SJSA1 (cell line): Measurements from ENCODE around the gene DNAH7. TPM values are rescaled to one million over a fixed set of nuclear protein-coding genes. Genes with fewer than 3 reads are reported as not detected.

Source experiments
- DNase-seq, 2 experiments: peaks; one replicate each; pipeline ENCODE4 v3.0.0-alpha.2; 2015 to 2020; ENCODE audit warnings: low spot score in 2 of 2, low read depth in 1 of 2
- H3K27ac ChIP-seq: fragments of 250-450 bp; sonication (Bioruptor Pico); 2 replicates; pipeline ENCODE4 v1.5.1; 2020; ENCODE audit warnings: mild to moderate bottlenecking, moderate library complexity
- H3K27me3 ChIP-seq: fragments of 250-450 bp; sonication (Bioruptor Pico); replicated peaks from 2 replicates; pipeline ENCODE4 v1.5.1; 2020; ENCODE audit warnings: mild to moderate bottlenecking, moderate library complexity
- H3K36me3 ChIP-seq: fragments of 250-450 bp; sonication (Bioruptor Pico); 2 replicates; pipeline ENCODE4 v1.5.1; 2020; ENCODE audit warnings: mild to moderate bottlenecking
- H3K4me1 ChIP-seq: fragments of 250-450 bp; sonication (Bioruptor Pico); replicated peaks from 2 replicates; pipeline ENCODE4 v1.6.1; 2021; ENCODE audit warnings: mild to moderate bottlenecking
- H3K4me3 ChIP-seq: fragments of 250-450 bp; sonication (Bioruptor Pico); 2 replicates; pipeline ENCODE4 v1.5.1; 2020; ENCODE audit warnings: mild to moderate bottlenecking
- H3K9me3 ChIP-seq: fragments of 250-450 bp; sonication (Bioruptor Pico); replicated peaks from 2 replicates; pipeline ENCODE4 v1.5.1; 2020; ENCODE audit warnings: mild to moderate bottlenecking
- total RNA-seq: library from RNA; depleted of rRNA; stranded (reverse); fragments of >200 nt; shearing (Covaris generic); gene quantifications from 2 replicates; pipeline ENCODE4 v1.2.3, GENCODE V29; 2014

DNAH7 gene
- total RNA-seq, 1 experiment from 2014 or later = under 0.01 TPM

DNA sequence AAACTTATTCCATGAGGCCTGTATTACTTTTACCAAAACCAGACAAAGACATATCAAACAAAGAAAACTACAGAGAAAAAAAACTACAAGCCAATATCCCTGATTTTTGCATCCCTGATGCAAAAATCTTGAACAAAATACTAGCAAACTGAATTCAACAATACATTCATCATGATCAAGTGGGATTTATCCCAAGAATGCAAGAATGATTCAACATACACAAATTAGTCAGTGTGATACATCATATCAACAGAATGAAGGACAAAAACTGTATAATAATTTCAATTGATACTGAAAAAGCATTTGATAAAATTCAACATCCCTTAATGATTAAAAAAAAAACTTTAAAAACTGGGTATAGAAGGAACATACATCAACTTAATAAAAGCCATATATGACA, 304.8 kb downstream of the DNAH7 start:
- Histone ChIP-seq H3K27ac (no peak overlapping the region), H3K9me3 (no peaks in the 10 kb centered on the region), H3K27me3 (no peaks in the 10 kb centered on the region), H3K36me3 (no peaks in the 10 kb centered on the region), H3K4me1 (no peaks in the 10 kb centered on the region), H3K4me3 (no peak overlapping the region)
- no peak for DNase-seq

DNA sequence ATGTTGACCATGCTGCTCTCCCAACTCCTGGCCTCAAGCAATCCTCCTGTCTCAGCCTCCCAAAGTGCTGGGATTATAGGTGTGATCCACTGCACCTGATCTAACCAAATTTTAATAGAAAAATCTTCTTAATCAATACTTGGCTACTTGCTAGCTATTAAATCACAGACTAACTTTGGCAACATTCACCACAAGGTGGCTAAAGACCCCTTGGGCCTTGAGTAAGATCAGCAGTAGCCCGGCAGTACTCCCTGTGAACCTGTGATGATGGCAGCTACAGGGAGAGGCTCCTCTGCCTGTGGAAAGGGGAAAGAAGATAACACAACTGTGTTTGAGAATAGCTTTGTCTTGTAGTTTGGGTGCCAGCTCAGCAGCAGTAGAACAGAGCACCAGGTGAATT, 308.8 kb downstream of the DNAH7 start:
- H3K4me3 ChIP-seq = no peak overlapping the region
- H3K36me3 ChIP-seq = no peaks in the 10 kb centered on the region
- H3K9me3 ChIP-seq = no peaks in the 10 kb centered on the region
- H3K27me3 ChIP-seq = no peaks in the 10 kb centered on the region
- no peak overlapping the region for H3K27ac ChIP-seq
- DNase-seq = no peak
- H3K4me1 ChIP-seq = no peaks in the 10 kb centered on the region

DNA sequence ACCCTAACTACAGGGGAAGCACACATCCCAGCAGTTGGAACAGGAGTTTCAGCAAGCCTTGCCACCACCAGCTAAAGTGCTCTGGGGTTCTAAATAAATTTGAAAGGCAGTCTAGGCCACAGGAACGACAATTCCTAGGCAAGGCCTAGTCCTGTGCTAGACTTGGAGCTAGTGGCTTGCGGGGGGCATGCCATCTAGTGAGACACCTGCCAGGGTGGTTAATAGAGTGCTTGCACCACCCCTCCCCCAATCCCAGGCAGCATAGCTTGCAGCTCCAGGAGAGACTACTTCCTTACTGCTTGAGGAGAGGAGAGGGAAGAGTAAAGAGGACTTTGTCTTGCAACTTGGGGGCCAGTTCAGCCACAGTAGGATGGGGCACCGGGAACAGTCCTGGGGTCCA, 309.8 kb downstream of the DNAH7 start:
- H3K36me3 ChIP-seq = no peaks in the 10 kb centered on the region
- H3K4me1 ChIP-seq = no peaks in the 10 kb centered on the region
- no peak overlapping the region for H3K4me3 ChIP-seq
- H3K27ac ChIP-seq = no peak overlapping the region
- H3K9me3 ChIP-seq = no peaks in the 10 kb centered on the region
- no peaks in the 10 kb centered on the region for H3K27me3 ChIP-seq
- DNase-seq = no peak

DNA sequence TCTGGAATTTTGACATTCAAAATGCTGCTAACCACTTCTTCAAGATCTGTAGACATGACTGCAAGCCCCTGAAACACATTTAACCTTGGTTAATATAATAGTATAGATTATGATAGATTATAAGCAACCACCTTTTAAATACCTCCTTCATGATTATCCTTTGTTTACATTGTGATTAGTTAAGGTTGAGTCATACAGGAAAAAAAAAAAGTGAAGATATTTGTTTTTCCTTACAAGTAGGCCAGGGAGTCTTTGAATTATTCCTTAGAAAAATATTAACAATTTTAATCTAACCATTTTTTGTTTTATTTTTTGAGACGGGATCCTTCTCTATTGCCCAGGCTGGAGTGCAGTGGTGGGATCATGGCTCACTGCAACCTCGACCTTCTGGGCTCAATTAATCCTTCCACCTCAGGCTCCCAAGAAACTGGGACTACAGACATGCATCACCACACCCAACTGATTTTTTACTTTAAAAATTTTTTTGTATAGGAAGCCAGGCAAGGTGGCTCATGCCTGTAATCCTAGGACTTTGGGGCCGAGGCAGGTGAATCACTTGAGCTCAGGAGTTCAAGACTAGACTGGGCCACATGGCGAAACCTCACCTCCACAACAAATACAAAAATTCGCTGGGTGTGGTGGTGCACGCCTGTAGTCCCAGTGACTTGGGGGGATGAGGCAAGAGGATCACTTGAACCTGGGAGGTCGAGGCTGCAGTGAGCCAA, 312.3 kb downstream of the DNAH7 start:
- Histone ChIP-seq H3K4me1 (no peaks in the 10 kb centered on the region), H3K27me3 (no peaks in the 10 kb centered on the region), H3K9me3 (no peaks in the 10 kb centered on the region), H3K27ac (no peak overlapping the region), H3K4me3 (no peak overlapping the region), H3K36me3 (no peaks in the 10 kb centered on the region)
- no peak for DNase-seq

DNA sequence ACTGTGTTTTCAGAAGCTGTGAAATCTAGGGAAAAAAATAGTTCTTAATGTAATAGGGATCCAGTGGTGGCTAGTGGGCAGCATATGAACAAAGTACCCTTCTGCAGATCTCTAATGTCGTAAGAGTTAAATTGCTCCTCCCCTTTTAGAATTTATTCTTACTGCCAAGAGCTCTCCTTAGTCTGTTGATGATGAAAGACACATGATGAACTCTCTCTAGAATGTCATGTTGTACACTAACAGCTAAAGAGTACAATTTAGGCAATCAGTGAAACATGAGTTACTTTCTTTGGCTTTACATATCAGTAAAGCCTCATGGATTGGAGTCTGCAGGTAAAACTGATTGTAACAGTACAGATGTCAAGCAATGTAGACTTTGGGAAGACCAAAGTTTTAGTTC, 327.4 kb downstream of the DNAH7 start:
- Histone ChIP-seq H3K36me3 (no peaks in the 10 kb centered on the region), H3K4me1 (no peaks in the 10 kb centered on the region), H3K27me3 (no peaks in the 10 kb centered on the region), H3K4me3 (no peak overlapping the region), H3K27ac (no peak overlapping the region), H3K9me3 (no peaks in the 10 kb centered on the region)
- no peak for DNase-seq

DNA sequence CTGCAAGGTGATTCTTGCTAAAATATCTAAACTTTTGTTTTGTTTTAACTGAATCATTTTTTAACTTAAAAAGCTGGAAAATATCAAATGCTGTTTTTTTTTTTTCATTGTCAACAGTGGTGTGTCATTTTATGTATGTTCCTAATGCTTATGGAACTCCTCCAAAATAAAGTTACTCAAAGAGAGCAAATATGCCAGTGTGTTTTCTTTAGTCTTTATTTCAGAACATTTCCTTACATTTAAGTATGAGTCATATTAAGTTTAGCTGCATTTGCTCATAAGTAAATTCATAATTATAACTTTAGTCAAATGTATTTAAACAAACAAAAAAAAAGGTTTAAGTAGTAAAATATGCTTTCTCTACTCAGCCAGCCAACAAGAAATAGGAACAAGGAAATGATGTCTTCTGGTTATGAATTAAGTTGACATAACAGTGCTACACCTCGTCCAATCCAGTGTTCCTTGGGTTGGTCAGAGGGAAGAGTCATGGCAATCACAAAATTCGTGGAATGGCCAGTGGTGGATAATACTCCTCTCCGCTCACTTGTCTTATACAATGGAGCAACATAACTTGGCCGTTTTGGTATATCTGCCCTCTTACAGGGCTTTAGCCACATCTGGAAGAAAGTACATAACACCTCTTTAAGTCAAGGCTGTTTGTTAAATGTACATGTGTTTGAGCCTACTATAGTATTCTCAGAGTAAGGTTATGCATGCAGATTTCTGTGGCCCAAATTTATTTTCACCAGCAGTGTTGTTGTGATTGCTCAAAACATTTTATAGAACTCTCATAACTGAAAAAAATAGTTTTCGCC, 330.9 kb downstream of the DNAH7 start:
- no peaks in the 10 kb centered on the region for H3K9me3 ChIP-seq
- H3K4me1 ChIP-seq = no peaks in the 10 kb centered on the region
- H3K4me3 ChIP-seq = no peak overlapping the region
- H3K27me3 ChIP-seq = no peaks in the 10 kb centered on the region
- no peak for DNase-seq
- no peak overlapping the region for H3K27ac ChIP-seq
- no peaks in the 10 kb centered on the region for H3K36me3 ChIP-seq

DNA sequence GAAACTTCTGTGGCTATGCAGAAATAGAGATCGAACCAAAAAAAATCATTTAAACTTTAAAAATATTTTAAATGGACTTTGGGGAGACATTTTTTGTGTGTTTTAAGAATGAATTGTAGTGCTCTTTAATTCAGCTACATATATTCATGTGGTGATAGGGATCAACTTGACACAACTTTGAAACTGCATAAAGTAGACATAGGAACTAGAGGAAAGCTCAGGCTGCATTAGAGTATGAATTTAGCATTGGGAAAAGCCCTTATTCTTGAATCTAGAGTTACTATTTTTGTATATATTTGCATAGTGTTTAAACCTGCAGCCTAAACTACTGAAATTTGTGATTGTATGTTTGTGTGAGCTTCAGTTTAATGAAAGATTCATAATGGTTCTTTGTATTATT, 333.3 kb downstream of the DNAH7 start:
- H3K27ac ChIP-seq = no peak overlapping the region
- no peak overlapping the region for H3K4me3 ChIP-seq
- DNase-seq = no peak
- no peaks in the 10 kb centered on the region for H3K27me3 ChIP-seq
- H3K36me3 ChIP-seq = no peaks in the 10 kb centered on the region
- H3K4me1 ChIP-seq = no peaks in the 10 kb centered on the region
- H3K9me3 ChIP-seq = no peaks in the 10 kb centered on the region

DNA sequence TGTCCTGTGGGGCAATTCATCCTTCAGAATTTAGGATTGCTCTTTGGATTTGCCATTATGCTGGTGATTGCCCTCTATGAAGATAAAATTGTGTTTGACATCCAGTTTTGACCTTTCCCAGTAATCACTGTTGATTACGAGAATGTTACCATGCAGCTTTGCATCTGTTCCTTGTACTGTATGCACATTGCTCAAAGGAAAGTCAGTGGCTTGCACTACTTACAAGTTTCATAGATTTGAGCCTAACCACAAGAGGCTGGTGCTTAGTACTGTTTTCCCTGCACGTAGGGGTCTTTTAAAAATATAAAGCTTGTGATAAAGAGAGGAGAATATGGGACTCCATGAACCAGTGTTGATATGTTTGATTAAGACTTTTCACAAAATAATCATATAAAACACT, 333.7 kb downstream of the DNAH7 start:
- no peak overlapping the region for H3K4me3 ChIP-seq
- H3K27ac ChIP-seq = no peak overlapping the region
- no peaks in the 10 kb centered on the region for H3K4me1 ChIP-seq
- H3K36me3 ChIP-seq = no peaks in the 10 kb centered on the region
- H3K9me3 ChIP-seq = no peaks in the 10 kb centered on the region
- DNase-seq = no peak
- no peaks in the 10 kb centered on the region for H3K27me3 ChIP-seq

DNA sequence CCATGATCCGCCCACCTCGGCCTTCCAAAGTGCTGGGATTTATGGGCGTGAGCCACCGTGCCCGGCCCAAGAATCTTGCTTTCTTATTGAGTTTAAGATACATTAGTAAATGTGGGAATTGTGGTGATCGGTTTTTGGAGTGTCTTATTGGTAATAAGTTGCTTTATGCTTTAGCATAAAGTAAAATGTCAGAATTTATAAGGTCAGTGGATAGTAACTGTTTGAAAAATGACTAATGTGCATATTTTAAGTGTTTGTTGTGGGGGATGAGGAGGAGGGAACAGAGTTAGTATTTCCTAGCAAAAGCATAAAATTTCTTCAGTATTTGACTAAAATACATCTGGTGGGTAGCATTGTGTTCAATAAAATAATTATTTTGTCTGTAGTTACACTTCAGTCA, 334.2 kb downstream of the DNAH7 start:
- Histone ChIP-seq H3K9me3 (no peaks in the 10 kb centered on the region), H3K36me3 (no peaks in the 10 kb centered on the region), H3K27ac (no peak overlapping the region), H3K27me3 (no peaks in the 10 kb centered on the region), H3K4me1 (no peaks in the 10 kb centered on the region), H3K4me3 (no peak overlapping the region)
- DNase-seq = no peak

DNA sequence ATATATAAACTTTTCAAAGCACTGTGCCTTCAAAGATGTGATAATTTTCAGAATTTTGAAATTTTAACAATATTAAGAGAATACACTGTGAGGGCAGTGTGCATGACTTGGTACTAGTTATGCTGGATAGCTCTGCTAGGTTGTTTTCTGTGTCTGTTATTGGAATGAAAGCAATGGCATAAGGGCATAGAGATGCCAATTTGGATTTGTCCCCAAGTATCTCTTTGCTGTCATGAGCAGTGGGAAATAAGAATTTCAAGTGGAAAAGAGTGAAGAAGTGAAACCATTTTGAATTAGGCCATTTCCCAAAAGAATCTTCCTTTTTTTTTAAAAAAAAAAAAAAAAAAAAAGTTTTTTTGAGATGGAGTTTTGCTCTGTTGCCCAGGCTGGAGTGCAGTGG, 334.8 kb downstream of the DNAH7 start:
- Histone ChIP-seq H3K9me3 (no peaks in the 10 kb centered on the region), H3K4me1 (no peaks in the 10 kb centered on the region), H3K4me3 (no peak overlapping the region), H3K27me3 (no peaks in the 10 kb centered on the region), H3K36me3 (no peaks in the 10 kb centered on the region), H3K27ac (no peak overlapping the region)
- no peak for DNase-seq

DNA sequence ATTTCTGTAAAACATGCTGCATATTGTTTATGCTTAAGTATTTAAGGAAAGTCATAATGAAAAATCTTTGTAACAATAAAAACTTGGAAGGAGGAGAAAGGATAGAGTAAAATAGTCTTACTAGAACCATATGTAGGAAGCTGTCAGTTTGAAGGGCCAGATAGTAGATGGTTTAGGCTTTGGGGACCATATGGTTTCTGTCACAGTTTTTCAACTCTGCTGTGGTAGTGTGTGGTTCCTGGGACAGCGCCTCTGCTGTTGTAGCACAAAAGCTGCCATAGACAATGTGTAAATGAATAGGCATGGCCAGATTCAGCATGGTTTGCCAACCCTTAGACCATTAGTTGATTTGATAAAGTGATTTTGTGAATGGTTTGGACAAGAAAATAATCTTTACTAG, 336.1 kb downstream of the DNAH7 start:
- Histone ChIP-seq H3K27me3 (no peaks in the 10 kb centered on the region), H3K36me3 (no peaks in the 10 kb centered on the region), H3K4me3 (no peak overlapping the region), H3K27ac (no peak overlapping the region), H3K4me1 (no peaks in the 10 kb centered on the region), H3K9me3 (no peaks in the 10 kb centered on the region)
- DNase-seq = no peak

DNA sequence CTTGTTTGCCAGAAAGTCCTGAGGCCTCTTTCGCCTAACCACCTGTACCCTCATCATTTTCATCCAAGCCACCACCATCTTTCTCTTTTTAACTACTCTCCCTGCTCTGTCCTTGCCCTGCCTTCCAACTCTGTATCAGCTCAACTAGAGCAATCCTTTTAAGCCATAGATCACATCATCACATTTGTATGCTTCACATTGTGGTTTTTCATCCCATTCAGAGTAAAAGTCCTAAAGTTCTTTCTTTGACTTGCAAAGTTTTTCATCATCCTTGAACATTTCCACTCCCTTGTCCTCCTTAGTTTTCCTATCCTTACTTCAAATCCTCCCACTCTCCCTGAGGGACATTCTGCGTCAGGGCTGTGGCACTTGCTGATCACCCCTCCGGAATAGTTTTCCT, 337.7 kb downstream of the DNAH7 start:
- H3K4me1 ChIP-seq = no peaks in the 10 kb centered on the region
- no peaks in the 10 kb centered on the region for H3K9me3 ChIP-seq
- no peaks in the 10 kb centered on the region for H3K27me3 ChIP-seq
- no peaks in the 10 kb centered on the region for H3K36me3 ChIP-seq
- H3K4me3 ChIP-seq = no peak overlapping the region
- no peak for DNase-seq
- H3K27ac ChIP-seq = no peak overlapping the region

DNA sequence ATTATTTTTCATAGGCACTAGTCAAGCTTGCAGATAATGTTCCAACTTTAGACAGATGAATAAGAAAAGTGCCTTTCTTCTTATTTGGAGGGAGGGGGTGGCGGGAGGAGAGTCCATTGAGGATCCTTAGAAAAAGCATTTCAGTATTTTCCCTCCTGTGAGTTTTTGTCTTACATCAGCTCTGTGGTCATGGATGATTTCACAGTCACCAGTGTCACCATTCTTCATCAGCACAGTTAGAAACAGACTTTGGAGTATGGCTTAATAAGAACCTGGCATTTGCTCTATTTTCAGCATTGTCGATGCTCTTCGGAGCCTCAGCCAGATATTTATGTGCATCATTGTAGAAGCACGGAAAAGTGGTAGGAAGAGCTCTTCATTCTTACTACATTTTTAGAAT, 341.5 kb downstream of the DNAH7 start:
- Histone ChIP-seq H3K27me3 (no peaks in the 10 kb centered on the region), H3K9me3 (no peaks in the 10 kb centered on the region), H3K4me3 (no peak overlapping the region), H3K4me1 (no peaks in the 10 kb centered on the region), H3K27ac (no peak overlapping the region), H3K36me3 (no peaks in the 10 kb centered on the region)
- DNase-seq = no peak

DNA sequence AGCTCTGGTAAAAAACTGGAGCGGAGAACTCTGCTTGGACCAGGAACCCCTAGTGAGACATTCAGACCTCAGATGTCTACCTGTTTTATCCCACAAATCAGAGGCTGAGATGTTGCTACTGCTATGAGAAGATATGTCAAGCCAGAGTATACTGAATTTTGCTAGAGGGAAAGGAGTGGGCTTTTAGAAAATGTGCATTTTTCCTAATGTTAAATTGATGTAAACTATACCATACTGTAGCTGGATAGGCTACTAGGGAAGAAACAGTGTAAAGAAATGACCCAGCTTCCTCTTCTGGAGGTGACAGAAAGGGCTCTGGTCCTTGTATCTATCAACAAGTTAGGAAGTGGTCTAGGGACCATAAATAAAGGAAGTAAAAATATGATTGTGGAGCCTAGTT, 346.6 kb downstream of the DNAH7 start:
- DNase-seq = no peak
- H3K4me1 ChIP-seq = no peaks in the 10 kb centered on the region
- H3K27ac ChIP-seq = no peak overlapping the region
- H3K36me3 ChIP-seq = no peaks in the 10 kb centered on the region
- H3K9me3 ChIP-seq = no peaks in the 10 kb centered on the region
- H3K27me3 ChIP-seq = no peaks in the 10 kb centered on the region
- H3K4me3 ChIP-seq = no peak overlapping the region
